Vagina (tissue), 2 donors: Measurements from ENCODE around the gene PDAP1.
A peak's percentile ranks its signal among the peaks of the same experiment; 100 is the strongest.

ENCODE experiments used
- CTCF ChIP-seq, 3 experiments: fragments of 450-650 bp in 2 of 3; fragments of 200-600 bp in 1 of 3; sonication (generic) in 1 of 3; IDR thresholded peaks; one replicate each; pipeline ENCODE4 v1.5.1; 2017 to 2019; ENCODE audit warnings: antibody characterized with exemption in 3 of 3, mild to moderate bottlenecking in 2 of 3, moderate library complexity in 2 of 3
- POLR2A ChIP-seq, 2 donors: fragments of 450-650 bp; IDR thresholded peaks; one replicate each; pipeline ENCODE4 v1.6.1; 2017; ENCODE audit warnings: antibody characterized with exemption in 2 of 2, mild to moderate bottlenecking in 2 of 2, moderate library complexity in 2 of 2
- POLR2AphosphoS5 ChIP-seq, 2 donors: sonication (generic); formaldehyde crosslinking; IDR thresholded peaks; one replicate each; pipeline ENCODE4 v1.9.0; 2017; ENCODE audit warnings: antibody characterized with exemption in 2 of 2, mild to moderate bottlenecking in 2 of 2, low read depth in 1 of 2; ENCODE audit not compliant: insufficient read depth in 1 of 2

DNA sequence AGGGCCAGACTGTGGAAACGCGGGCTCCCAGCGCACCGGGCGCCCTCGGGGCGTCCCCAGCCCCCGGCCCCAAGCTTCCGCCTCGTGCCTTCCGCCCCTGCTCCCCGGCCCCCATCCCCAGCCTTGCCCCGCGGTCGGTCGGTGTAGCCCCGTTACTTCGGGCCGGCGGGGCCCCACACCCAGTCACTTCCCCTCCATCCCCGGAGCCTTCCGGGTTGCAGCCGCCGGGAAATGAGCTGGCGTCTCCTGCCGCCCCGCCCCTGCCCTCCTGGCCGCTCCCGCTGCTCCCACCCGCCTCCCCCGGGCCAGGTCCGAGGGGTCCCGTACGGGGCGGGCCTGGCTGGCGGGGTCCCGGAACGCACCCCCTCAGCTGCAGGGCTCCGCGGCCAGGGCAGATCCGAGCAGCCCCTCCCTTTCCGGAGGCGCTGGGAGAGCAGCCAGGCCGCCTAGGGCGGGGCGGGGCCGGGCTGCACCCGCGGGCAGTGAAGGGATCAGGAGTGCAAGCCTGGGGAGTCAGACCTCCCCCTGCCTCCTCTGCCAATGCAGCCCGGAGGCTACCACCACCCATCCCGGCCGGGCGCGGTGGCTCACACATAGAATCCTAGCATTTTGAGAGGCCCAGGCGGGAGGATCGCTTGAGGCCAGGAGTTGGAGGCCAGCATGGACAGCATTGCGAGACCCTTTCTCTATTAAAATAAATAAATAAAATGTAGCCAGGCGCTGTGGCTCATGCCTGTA lies 33.2 kb downstream of the PDAP1 start:
- TF ChIP-seq CTCF (IDR thresholded peaks at IDR 0.05) (no peak), POLR2A (IDR thresholded peaks at IDR 0.05) (no peak), POLR2AphosphoS5 (IDR thresholded peaks at IDR 0.05; ENCODE audit: insufficient read depth in 1 of 2, low read depth in 1 of 2) (peak in 1 of 2 donors; percentile 58)
